Activated T-cell treated with anti-CD3 and anti-CD28 coated beads for 24 hours (primary cell): Measurements from ENCODE around the gene ACAD8.

Experiments used
- DNase-seq: peaks from one replicate; pipeline ENCODE4 v3.0.0-alpha.2; 2020; ENCODE audit warnings: low read depth

Gene ACAD8

DNA sequence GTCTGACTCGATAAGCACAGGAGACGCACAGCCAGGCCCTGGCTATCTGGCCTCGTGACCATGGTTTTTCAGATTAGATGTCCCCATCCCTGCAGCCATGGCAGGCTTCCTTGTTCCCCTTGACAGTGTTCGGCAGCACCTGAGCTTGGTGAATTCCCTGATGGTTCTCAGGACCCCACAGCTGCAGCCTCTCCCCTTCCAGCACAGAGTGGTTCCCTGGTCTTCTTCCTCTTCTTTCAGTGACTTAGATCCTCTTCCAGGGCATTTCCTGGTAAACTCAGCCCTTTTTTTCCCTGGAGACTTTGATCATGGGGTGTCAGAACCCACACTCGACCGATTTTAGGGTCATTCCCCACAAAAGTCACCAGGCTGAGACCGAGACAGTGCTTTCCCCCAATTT lies 37.3 kb downstream of the ACAD8 start:
- no peak for DNase-seq

DNA sequence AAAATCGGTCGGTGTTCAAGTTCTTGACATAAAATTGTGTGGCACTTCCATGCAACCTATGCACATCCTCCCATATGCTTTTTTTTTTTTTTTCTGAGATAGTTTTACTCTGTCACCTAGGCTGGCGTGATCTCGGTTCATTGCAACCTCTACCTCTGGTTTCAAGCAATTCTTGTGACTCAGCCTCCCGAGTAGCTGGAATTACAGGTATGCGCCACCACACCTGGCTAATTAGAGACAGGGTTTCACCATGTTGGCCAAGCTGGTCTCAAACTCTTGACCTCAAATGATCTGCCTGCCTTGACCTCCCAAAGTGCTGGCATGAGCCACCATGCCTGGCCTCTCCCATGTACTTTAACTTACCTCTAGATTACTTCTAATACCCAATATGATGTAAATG lies 37.8 kb downstream of the ACAD8 start:
- no peak for DNase-seq

DNA sequence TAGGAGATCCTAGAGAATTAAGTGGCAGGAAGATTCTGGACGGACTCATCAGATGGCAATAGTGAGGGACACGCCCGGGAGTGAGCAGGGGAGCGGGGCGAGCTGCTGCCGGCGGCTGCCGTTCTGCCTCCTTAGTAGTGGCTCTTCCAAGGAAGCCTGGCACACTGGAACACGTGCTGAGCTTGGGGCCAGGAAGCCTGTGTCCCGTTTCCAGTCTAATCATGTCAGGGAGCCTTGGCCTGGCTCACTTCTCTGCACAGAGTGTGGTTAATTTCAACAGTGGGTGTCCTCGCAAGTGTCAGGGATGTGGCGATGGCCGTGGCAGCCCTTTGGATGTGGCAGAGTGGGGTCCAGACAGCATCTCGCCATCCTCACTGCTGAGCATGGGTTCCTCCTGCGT lies 39.3 kb downstream of the ACAD8 start:
- no peak for DNase-seq

DNA sequence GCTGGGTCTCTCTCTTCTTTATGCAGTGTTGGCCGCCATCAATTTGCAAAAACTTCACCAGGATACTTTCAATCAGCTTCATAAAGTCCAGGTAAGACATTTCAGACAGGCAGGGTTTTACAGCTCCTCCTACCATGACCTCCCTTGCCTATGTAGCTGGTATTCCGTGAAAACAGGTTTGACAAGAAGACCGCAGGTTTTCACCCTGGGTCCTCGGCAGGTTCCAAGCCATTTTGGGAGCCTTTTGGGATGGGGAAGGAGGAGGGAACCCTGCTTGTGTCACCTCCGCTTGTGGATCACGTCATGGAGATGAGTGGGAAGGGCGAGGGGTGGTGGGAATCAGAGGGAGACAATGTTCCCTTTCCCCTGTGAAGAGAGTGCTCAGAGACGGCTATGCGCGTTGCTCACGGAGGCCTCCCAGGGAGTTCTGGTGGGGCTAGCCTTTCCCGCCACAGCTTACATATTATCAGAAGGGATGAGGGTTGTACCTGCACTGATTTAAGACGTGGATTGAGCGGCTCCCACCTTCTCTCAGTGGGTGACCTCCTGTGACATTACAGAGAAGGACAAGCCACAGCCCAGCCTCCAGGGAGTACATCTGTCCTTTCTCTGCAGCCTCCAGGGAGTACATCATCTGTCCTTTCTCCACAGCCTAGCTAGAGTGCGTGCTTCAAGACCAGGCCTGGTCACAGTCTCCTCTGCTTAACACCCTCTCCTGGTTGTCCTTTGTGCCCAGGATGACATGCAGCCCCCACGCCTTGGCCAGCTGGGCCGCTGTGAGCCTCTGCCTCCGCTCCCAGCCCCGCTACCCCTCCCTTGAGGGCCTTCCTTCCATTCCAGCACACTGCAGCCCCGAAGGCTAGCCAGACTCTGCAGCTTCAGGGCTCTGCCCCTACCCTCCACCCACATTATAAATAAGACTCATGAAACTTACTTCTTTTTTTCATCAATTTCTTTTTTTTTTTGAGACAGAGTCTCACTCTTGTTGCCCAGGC lies 40.0 kb downstream of the ACAD8 start:
- DNase-seq: no peak

DNA sequence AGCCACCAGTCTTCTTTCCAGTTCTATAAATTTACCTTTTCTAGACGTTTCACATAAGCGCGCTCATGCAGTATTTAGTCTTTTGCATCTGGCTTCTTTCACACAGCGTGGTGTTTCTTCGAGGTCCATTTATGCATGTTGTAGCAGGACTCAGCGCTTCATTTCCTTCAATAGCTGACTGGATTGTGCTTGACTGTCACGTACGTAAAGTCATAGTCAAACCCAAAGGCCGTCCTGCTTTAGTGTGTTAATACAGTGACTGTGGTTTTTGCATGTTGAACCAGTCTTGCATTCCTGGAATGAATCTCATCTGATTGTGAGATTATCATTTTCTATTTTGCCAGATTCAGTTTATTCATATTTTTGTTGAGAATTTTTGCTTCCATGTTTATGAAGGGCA lies 41.3 kb downstream of the ACAD8 start:
- DNase-seq: no peak

DNA sequence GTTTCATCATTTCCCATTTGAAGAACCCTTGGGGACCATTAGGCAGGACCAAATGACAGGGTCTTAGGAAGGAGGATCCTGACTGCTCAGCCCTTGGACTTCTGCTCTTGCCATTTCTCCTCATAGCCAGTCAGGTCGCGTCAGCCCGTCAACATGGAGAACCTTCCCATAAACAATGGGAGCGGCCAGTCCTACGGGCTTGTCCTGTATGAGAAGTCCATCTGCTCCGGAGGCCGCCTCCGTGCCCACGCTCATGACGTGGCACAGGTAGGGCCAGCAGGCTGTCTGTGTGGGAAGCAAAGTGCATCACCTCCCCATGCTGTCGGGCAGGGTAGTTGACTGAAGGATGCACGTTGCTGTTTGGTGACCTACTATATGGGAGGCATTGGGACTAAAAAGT lies 58.9 kb downstream of the ACAD8 start:
- no peak for DNase-seq

DNA sequence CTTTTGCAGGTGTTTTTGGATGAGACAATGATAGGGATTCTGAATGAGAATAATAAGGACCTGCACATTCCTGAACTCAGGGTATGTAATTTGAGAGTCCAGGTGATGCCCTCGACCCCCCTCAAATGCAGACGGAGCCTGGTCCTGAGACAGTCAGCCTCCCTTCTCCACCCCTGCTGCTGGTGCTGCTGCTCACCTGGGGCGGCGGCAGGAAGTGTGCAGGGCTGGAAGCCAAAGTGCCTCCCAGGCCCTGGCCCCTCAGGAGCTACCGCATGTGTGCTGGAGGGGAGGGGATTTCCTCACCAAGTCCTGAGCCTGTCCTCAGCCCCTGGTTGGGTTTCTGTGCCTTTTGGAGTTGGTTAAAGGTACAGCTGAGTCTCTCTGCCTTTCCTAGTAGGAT lies 59.4 kb downstream of the ACAD8 start:
- no peak for DNase-seq

DNA sequence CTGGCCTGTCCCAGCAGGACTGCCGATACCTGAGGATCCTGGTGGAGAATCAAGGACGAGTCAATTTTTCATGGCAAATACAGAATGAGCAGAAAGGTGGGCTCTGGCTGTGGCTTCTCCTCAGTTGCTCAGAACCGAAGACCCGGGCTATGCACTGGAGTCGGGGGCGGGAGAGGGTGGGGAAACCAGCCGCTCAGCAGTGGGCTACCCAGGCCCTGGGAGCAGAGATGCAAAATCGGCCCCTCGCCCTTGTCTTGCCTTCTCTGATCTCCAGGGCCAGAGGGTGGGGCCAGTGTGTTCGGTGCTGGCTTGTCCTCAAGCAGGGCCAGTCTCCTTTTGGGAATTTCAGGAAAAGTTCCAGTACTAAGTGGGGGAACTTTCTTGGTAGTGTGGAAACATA lies 60.0 kb downstream of the ACAD8 start:
- DNase-seq: no peak

DNA sequence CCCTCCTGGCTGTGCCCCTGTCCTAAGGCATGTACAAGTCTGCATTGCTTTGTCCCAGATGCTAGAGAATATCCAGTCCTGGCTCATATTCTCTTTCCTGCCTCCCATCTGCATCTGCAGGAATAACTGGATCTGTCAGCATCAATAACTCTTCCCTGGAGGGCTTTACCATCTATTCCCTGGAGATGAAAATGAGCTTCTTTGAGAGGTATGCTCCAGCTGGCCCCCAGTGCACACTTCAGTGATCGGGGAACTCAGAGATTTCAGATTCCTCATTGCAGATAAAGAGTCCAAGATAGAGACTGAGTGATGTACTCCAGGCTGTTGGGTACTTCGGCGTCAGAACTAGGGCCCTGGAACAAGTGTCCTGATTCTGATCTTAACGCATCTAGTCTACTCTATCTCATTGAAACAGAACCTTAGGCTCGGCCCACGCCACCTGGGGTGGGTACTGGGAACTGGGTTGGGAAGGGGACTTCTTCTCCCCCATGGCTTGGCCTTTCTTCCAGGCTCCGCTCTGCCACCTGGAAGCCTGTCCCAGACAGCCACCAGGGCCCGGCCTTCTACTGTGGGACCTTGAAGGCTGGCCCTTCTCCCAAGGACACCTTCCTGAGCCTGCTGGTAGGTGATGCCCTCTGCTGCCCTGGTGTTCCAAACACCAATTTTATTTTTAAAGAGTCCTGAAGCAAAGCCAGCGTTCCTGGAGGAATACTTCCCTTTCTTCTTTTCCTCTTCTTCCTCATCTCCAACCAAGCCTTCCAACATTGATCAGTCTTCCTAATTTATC lies 60.6 kb downstream of the ACAD8 start:
- no peak for DNase-seq
